Measurements from ENCODE around the gene SLC1A2.

- no peak for TF ChIP-seq CTCF (IDR thresholded peaks at IDR 0.05; ENCODE audit: insufficient read depth, low read depth, low read length)
- no peak for TF ChIP-seq EZH2 (IDR thresholded peaks at IDR 0.05; ENCODE audit: insufficient read depth, low read length)
Observed at GRCh38 chr11:35215945-35216344, 203.4 kb downstream of the SLC1A2 start.
